ENCODE results near the gene DPP6. TPM values are rescaled to one million over a fixed set of nuclear protein-coding genes. Genes with fewer than 3 reads are reported as not detected.

DPP6 gene
- total and polyA plus RNA-seq, 2 experiments from 2014 or later, result 0.21 TPM; not detected in 1

DNA sequence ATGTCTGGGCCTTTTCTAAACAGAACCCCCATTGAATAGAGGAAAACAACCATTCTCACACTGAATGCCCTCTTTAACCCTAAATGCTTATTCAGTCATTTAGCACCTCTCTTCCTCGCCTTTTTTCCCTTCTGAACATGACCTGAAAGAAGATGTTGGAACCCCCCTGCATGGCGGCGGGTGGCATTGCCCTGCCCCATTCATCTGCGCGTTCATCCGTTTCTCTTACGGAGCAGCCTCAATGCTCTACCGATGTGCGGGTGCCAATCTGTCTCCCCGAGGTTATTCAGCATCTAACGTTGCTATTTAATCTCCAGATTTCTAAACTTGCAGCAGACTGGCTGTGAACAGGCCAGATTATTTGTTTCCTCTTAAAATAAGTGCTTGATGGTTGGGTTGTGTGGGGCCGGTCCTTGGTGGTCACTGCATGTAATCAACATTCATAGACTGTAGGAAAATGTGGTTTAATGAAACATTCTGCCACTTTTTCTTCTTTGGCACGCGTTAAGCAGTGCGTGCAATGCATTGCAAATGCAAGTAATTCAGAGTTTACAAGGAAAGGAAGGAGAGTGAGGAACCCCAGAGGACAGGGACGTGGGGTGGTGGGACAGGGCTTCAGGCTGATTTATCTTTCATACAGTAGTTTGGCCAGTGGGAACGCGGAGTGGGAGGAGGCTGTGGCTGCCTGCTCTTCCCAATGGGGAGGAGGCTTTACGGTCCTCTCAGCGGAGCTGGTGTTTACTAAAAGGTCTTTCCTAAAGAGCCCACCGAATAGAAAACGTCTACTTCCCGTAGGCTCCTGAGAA lies 286.7 kb downstream of the DPP6 start:
- no peak overlapping the region for H3K4me3 ChIP-seq
- H3K9me3 ChIP-seq (ENCODE audit: low read depth), result no peaks in the 10 kb centered on the region
- no peak for DNase-seq (ENCODE audit: low read depth in 1 of 2, low spot score in 1 of 2)
- no peak for TF ChIP-seq CTCF (IDR thresholded peaks at IDR 0.05; ENCODE audit: low read depth, low read length)
- no peaks in the 10 kb centered on the region for H3K4me1 ChIP-seq (ENCODE audit: low read depth)
- H3K27me3 ChIP-seq, result no peaks in the 10 kb centered on the region
- H3K27ac ChIP-seq, result no peak overlapping the region
- no peaks in the 10 kb centered on the region for H3K36me3 ChIP-seq

DNA sequence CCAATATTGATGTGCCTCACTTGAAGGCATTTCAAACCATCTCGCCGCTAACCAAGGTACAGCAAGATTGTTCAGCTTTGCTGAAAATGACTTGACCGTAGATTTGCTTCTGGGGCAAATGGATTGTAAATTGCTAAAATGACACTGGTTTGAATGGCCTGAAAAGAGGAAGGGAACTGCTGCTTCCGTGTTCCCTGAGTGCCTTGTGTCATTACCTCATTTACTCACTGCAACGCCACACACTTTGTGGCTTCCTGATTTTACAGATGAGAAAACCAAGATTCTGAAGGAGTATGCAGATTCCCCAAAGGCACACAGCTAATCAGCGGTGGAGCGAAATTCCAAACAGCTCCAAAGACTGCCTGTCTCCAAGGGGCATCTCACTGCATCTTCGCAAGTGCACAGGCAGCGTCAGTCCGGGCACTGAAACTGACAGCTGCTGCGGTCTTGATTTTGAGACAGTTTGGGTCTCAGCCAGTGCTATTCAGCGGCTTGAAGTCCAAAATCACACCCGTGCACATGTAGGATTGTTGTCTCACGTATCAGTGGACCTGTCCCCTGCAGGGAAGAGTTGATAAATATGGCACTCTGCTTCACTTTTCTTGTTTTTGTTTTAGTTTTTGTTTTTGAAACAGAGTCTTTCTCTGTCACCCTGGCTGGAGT lies 290.9 kb downstream of the DPP6 start:
- DNase-seq (ENCODE audit: low read depth in 1 of 2, low spot score in 1 of 2), result no peak
- Histone ChIP-seq H3K4me1 (ENCODE audit: low read depth) (no peaks in the 10 kb centered on the region), H3K9me3 (ENCODE audit: low read depth) (no peaks in the 10 kb centered on the region), H3K27ac (no peak overlapping the region), H3K36me3 (no peaks in the 10 kb centered on the region), H3K4me3 (no peak overlapping the region), H3K27me3 (no peaks in the 10 kb centered on the region)
- no peak for TF ChIP-seq CTCF (IDR thresholded peaks at IDR 0.05; ENCODE audit: low read depth, low read length)

DNA sequence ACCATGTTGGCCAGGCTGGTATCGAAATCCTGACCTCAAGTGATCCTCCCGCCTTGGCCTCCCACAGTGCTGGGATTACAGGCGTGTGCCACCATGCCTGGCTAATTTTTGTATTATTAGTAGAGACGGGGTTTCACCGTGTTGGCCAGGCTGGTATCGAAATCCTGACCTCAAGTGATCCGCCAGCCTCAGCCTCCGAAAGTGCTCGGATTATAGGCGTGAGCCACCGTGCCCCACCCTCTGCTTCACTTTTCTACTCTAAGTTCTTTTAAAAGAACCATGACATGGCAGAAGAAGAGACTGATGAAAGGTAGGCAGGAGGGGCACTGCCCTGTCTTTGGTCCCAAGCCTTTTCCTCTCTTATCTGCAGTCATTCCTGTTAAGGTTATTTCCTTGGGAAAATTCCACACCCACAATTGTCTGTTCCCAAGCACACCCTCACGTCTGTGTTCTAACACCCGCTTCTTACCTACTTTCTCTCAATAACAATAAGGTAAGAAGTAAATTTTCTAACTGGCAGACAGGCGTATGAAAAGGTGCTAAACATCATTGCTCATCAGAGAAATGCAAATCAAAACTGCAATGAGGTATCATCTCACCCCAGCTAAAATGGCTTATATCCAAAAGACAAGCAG lies 291.7 kb downstream of the DPP6 start:
- Histone ChIP-seq H3K4me3 (no peak overlapping the region), H3K9me3 (ENCODE audit: low read depth) (no peaks in the 10 kb centered on the region), H3K27me3 (no peaks in the 10 kb centered on the region), H3K36me3 (no peaks in the 10 kb centered on the region), H3K4me1 (ENCODE audit: low read depth) (no peaks in the 10 kb centered on the region), H3K27ac (no peak overlapping the region)
- no peak for TF ChIP-seq CTCF (IDR thresholded peaks at IDR 0.05; ENCODE audit: low read depth, low read length)
- DNase-seq (ENCODE audit: low read depth in 1 of 2, low spot score in 1 of 2), result no peak

DNA sequence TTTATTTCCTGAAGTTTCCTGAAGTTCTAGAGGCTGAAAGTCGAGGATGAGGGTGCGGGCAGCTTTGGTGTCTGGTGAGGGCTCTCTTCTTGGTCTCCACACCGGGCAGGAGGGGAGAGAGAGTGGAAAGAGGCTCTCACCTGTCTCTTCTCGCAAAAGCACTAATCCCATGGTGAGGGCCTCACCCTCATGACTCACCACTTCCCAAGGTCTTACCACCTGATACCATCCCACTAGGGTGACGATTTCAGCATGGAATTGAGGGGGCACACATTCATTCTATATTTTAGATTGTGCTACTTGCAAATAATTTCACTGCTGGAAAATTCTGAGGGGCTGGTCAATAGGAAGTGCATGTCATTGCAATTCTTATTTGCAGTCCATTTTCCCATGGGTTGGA lies 292.9 kb downstream of the DPP6 start:
- no peaks in the 10 kb centered on the region for H3K4me1 ChIP-seq (ENCODE audit: low read depth)
- H3K27ac ChIP-seq, result no peak overlapping the region
- no peak for TF ChIP-seq CTCF (IDR thresholded peaks at IDR 0.05; ENCODE audit: low read depth, low read length)
- H3K9me3 ChIP-seq (ENCODE audit: low read depth), result no peaks in the 10 kb centered on the region
- H3K4me3 ChIP-seq, result no peak overlapping the region
- H3K36me3 ChIP-seq, result no peaks in the 10 kb centered on the region
- no peak for DNase-seq (ENCODE audit: low read depth in 1 of 2, low spot score in 1 of 2)
- no peaks in the 10 kb centered on the region for H3K27me3 ChIP-seq

DNA sequence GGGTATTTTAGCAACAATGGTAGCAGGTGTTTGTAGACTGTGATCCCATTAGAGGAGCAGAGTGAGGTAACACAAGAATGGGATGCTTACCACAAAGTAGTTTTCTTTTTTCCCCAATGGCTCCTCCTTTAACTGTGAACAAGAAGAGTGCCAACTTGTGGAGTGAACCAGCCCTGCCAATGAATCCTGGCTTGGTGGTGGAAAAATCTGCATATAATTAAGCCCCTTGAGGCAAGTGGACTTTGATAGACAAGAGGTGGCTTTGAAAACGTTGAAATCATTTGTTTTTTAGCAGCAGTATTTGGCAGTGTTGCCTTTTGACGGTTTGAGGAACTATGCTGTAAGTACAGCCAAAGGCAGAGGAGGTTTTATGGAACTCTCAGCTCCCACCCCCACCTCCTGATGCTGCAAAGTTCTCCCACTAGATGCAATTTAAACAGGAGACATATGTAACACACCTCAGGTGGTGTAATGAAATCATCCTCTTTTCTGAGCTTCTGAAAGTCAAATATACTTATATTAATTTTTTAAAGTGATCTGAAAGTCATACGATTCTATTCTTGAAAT lies 295.6 kb downstream of the DPP6 start:
- Histone ChIP-seq H3K4me3 (no peak overlapping the region), H3K9me3 (ENCODE audit: low read depth) (no peaks in the 10 kb centered on the region), H3K27me3 (no peaks in the 10 kb centered on the region), H3K36me3 (no peaks in the 10 kb centered on the region), H3K4me1 (ENCODE audit: low read depth) (no peaks in the 10 kb centered on the region), H3K27ac (no peak overlapping the region)
- TF ChIP-seq CTCF (IDR thresholded peaks at IDR 0.05; ENCODE audit: low read depth, low read length), result no peak
- DNase-seq (ENCODE audit: low read depth in 1 of 2, low spot score in 1 of 2), result no peak

All from cardiac muscle cell (in vitro differentiated cells and primary cell).